IMR-90 (cell line): ENCODE measurements around the gene SLC1A5. TPM values are rescaled to one million over a fixed set of nuclear protein-coding genes. Genes with fewer than 3 reads are reported as not detected.
A peak's percentile ranks its signal among the peaks of the same experiment; 100 is the strongest.

Experiments
- ATAC-seq: fragments of 200-7000 bp; cut with Tn5 transposase; 2 replicates; pipeline ENCODE4 v1.9.1; 2020; ENCODE audit warnings: low read depth, mild to moderate bottlenecking, moderate library complexity
- BruUV-seq: library from RNA; stranded (reverse); fragments of 400-500 nt; replicated peaks from 2 replicates; lab custom pipeline; 2021; lab: Mats Ljungman, UMichigan
- CTCF ChIA-PET: fragments of 300-600 bp; formaldehyde crosslinking; extraction: SDS; loops from one replicate; lab custom pipeline; 2021; ENCODE audit warnings: antibody characterized with exemption; lab: Yijun Ruan, JAX
- POLR2A ChIA-PET: fragments of 300-600 bp; sonication (Branson Sonifier 250); formaldehyde crosslinking; loops from one replicate; lab custom pipeline; 2022; ENCODE audit warnings: antibody characterized with exemption; ENCODE audit not compliant: unreplicated experiment; lab: Charles Lee
- DNase-seq: peaks from one replicate; pipeline ENCODE4 v3.0.0; 2013
- H2AFZ ChIP-seq: replicated peaks from 2 replicates; pipeline ENCODE3; 2013; ENCODE audit warnings: low read length, mild to moderate bottlenecking; ENCODE audit not compliant: poor library complexity
- H2AK5ac ChIP-seq: 2 replicates; pipeline ENCODE4 v1.6.1; 2013; ENCODE audit warnings: low read depth, low read length, inconsistent platforms
- H2AK9ac ChIP-seq: replicated peaks from 2 replicates; pipeline ENCODE3; 2013; ENCODE audit warnings: mild to moderate bottlenecking, low read depth, low read length, moderate library complexity; ENCODE audit not compliant: poor library complexity
- H2BK120ac ChIP-seq: 2 replicates; pipeline ENCODE4 v1.6.1; 2013; ENCODE audit warnings: low read depth, low read length, inconsistent platforms
- H2BK15ac ChIP-seq: 3 replicates; pipeline ENCODE4 v1.6.1; 2013; ENCODE audit warnings: low read depth, low read length, inconsistent platforms
- H2BK20ac ChIP-seq: 2 replicates; pipeline ENCODE4 v1.6.1; 2013; ENCODE audit warnings: low read depth, mild to moderate bottlenecking, inconsistent platforms, low read length, moderate library complexity
- H2BK5ac ChIP-seq: 2 replicates; pipeline ENCODE4 v1.6.1; 2013; ENCODE audit warnings: mild to moderate bottlenecking, low read depth, low read length, inconsistent platforms; ENCODE audit not compliant: poor library complexity, severe bottlenecking
- H3K14ac ChIP-seq: replicated peaks from 2 replicates; pipeline ENCODE4 v1.6.1; 2013; ENCODE audit warnings: low read depth, low read length, inconsistent platforms
- H3K18ac ChIP-seq: 2 replicates; pipeline ENCODE4 v1.6.1; 2013; ENCODE audit warnings: low read depth, low read length, control low read depth
- H3K23ac ChIP-seq: 2 replicates; pipeline ENCODE4 v1.6.1; 2013; ENCODE audit warnings: low read depth, low read length, inconsistent platforms
- H3K27ac ChIP-seq: 2 replicates; pipeline ENCODE4 v1.5.1; 2013; ENCODE audit warnings: mild to moderate bottlenecking, control low read depth, low read length; ENCODE audit not compliant: insufficient read depth
- H3K27me3 ChIP-seq: 2 replicates; pipeline ENCODE4 v1.6.1; 2013; ENCODE audit warnings: low read length; ENCODE audit not compliant: control insufficient read depth, insufficient read depth
- H3K36me3 ChIP-seq: 2 replicates; pipeline ENCODE4 v1.6.1; 2013; ENCODE audit warnings: low read length, mixed read lengths; ENCODE audit not compliant: control insufficient read depth, insufficient read depth
- H3K4ac ChIP-seq: 2 replicates; pipeline ENCODE4 v1.6.1; 2013; ENCODE audit warnings: low read depth, low read length, inconsistent platforms
- H3K4me1 ChIP-seq: 2 replicates; pipeline ENCODE4 v1.6.1; 2013; ENCODE audit warnings: low read length, mixed read lengths; ENCODE audit not compliant: control insufficient read depth, insufficient read depth
- H3K4me2 ChIP-seq: 2 replicates; pipeline ENCODE4 v1.6.1; 2013; ENCODE audit warnings: low read depth, mild to moderate bottlenecking, control low read depth, low read length, moderate library complexity
- H3K4me3 ChIP-seq: 2 replicates; pipeline ENCODE4 v1.5.1; 2013; ENCODE audit warnings: low read depth, mild to moderate bottlenecking, control low read depth, low read length, moderate library complexity; ENCODE audit not compliant: insufficient read depth
- H3K56ac ChIP-seq: 2 replicates; pipeline ENCODE4 v1.6.1; 2013; ENCODE audit warnings: low read length, inconsistent platforms; ENCODE audit not compliant: insufficient read depth; ENCODE audit errors: extremely low read depth
- H3K79me1 ChIP-seq, 2 experiments: 2 replicates each; pipeline ENCODE4 v1.6.1; 2013; ENCODE audit warnings: low read length in 2 of 2, inconsistent platforms in 1 of 2, low read depth in 1 of 2
- H3K9ac ChIP-seq: 2 replicates; pipeline ENCODE4 v1.6.1; 2013; ENCODE audit warnings: low read depth, low read length, control low read depth
- H3K9me1 ChIP-seq: 2 replicates; pipeline ENCODE4 v1.6.1; 2013; ENCODE audit warnings: low read length, inconsistent platforms; ENCODE audit not compliant: insufficient read depth
- H3K9me3 ChIP-seq: 2 replicates; pipeline ENCODE4 v1.6.1; 2013; ENCODE audit warnings: low read length; ENCODE audit not compliant: control insufficient read depth, insufficient read depth
- H4K20me1 ChIP-seq: 2 replicates; pipeline ENCODE4 v1.6.1; 2013; ENCODE audit warnings: low read length, inconsistent platforms; ENCODE audit not compliant: insufficient read depth
- H4K5ac ChIP-seq: 2 replicates; pipeline ENCODE4 v1.6.1; 2013; ENCODE audit warnings: mild to moderate bottlenecking, low read depth, low read length, control low read depth
- H4K8ac ChIP-seq, 2 experiments: 2 replicates each; pipeline ENCODE4 v1.6.1; 2013; ENCODE audit warnings: low read depth in 2 of 2, low read length in 2 of 2, control low read depth in 1 of 2, inconsistent platforms in 1 of 2
- H4K91ac ChIP-seq: 2 replicates; pipeline ENCODE4 v1.6.1; 2013; ENCODE audit warnings: low read depth, low read length, inconsistent platforms; ENCODE audit not compliant: insufficient read depth
- BHLHE40 ChIP-seq: fragments of 150-350 bp; IDR thresholded peaks from 2 replicates; pipeline ENCODE4 v1.6.1; 2016; ENCODE audit warnings: mild to moderate bottlenecking, low read depth, low read length
- CEBPB ChIP-seq: IDR thresholded peaks from 2 replicates; pipeline ENCODE4 v1.6.1; 2012; ENCODE audit warnings: low read depth, low read length, improper control_type of control experiment
- CHD1 ChIP-seq: IDR thresholded peaks from 2 replicates; pipeline ENCODE4 v1.6.1; 2012; ENCODE audit warnings: low read depth, low read length, improper control_type of control experiment
- CTCF ChIP-seq: conservative IDR thresholded peaks from 2 replicates; pipeline ENCODE4 v1.5.1; 2012; ENCODE audit warnings: mild to moderate bottlenecking, low read depth, low read length, improper control_type of control experiment
- ELK1 ChIP-seq: fragments of 150-350 bp; IDR thresholded peaks from 2 replicates; pipeline ENCODE4 v1.6.1; 2016; ENCODE audit warnings: low read depth, mild to moderate bottlenecking, low read length, moderate library complexity, borderline replicate concordance
- FOS ChIP-seq: fragments of 150-350 bp; IDR thresholded peaks from 2 replicates; pipeline ENCODE4 v1.6.1; 2016; ENCODE audit warnings: low read depth, low read length
- MAFK ChIP-seq: IDR thresholded peaks from 2 replicates; pipeline ENCODE4 v1.6.1; 2012; ENCODE audit warnings: low read depth, low read length, improper control_type of control experiment
- MAZ ChIP-seq: IDR thresholded peaks from 2 replicates; pipeline ENCODE4 v1.6.1; 2012; ENCODE audit warnings: low read depth, mild to moderate bottlenecking, low read length, improper control_type of control experiment, moderate library complexity, borderline replicate concordance
- MXI1 ChIP-seq: IDR thresholded peaks from 2 replicates; pipeline ENCODE4 v1.6.1; 2012; ENCODE audit warnings: low read depth, mild to moderate bottlenecking, low read length, moderate library complexity, borderline replicate concordance
- NFE2L2 ChIP-seq: fragments of 150-350 bp; IDR thresholded peaks from 2 replicates; pipeline ENCODE4 v1.6.1; 2016; ENCODE audit warnings: low read depth, mild to moderate bottlenecking, low read length
- POLR2A ChIP-seq: IDR thresholded peaks from 2 replicates; pipeline ENCODE4 v1.6.1; 2012; ENCODE audit warnings: mild to moderate bottlenecking, low read depth, low read length
- RAD21 ChIP-seq: IDR thresholded peaks from 2 replicates; pipeline ENCODE4 v1.6.1; 2012; ENCODE audit warnings: low read length, improper control_type of control experiment
- RCOR1 ChIP-seq: IDR thresholded peaks from 2 replicates; pipeline ENCODE4 v1.6.1; 2012; ENCODE audit warnings: mild to moderate bottlenecking, low read length, improper control_type of control experiment; ENCODE audit not compliant: insufficient replicate concordance
- RFX5 ChIP-seq: IDR thresholded peaks from 2 replicates; pipeline ENCODE4 v1.8.0; 2012; ENCODE audit warnings: low read depth, mild to moderate bottlenecking, low read length, moderate library complexity
- SMC3 ChIP-seq: fragments of 150-350 bp; IDR thresholded peaks from 2 replicates; pipeline ENCODE4 v1.6.1; 2016; ENCODE audit warnings: low read depth, mild to moderate bottlenecking, antibody characterized with exemption, low read length, moderate library complexity
- WGBS, 2 experiments: methylation state at CpG; one replicate each; pipeline versions ENCODE4 v1.1.5 to v1.1.7; 2013; ENCODE audit warnings: missing lambda C conversion rate in 2 of 2; ENCODE audit not compliant: insufficient read length in 1 of 2; ENCODE audit errors: extremely low coverage in 2 of 2; 5-methylcytosine and 5-hydroxymethylcytosine counted together
- dilution Hi-C: fragments of 300-500 bp; cut with HindIII; formaldehyde crosslinking; loops from one replicate; pipeline ENCODE4 v1.14.3; 2018; ENCODE audit warnings: low sequenced_read_pairs; ENCODE audit not compliant: unreplicated experiment
- in situ Hi-C: fragments of 300-500 bp; cut with MboI; formaldehyde crosslinking; loops from 3 replicates; pipeline ENCODE4 v1.14.3; 2019; ENCODE audit warnings: low sequenced_read_pairs, inconsistent platforms, mixed read lengths
- intact Hi-C: fragments of 100-400 bp; cut with micrococcal nuclease; formaldehyde crosslinking; loops from 2 replicates; pipeline ENCODE4 v1.10.0; 2022
- polyA plus RNA-seq, 3 experiments: library from polyadenylated mRNA; depleted of rRNA; stranded (reverse); fragments of >200 nt; gene quantifications; 2 replicates each; pipeline ENCODE4 v1.2.3, GENCODE V29; 2012; ENCODE audit warnings: low replicate concordance in 1 of 3
- total RNA-seq: library from RNA; depleted of rRNA; stranded (reverse); fragments of >200 nt; gene quantifications from 2 replicates; pipeline ENCODE4 v1.2.3, GENCODE V29; 2012

The SLC1A5 gene
- total and polyA plus RNA-seq, 2 of the 4 experiments (the other 2 are of a cell fraction): 142 to 171 TPM

- TF ChIP-seq CTCF (no peak), CEBPB (no peak), CHD1 (no peak)
Observed at GRCh38 chr19:46730187-46730586, 58.2 kb downstream of the SLC1A5 start (continued).

- peaks cover 16% of the 10 kb centered on the region for H3K4me1 ChIP-seq
- TF ChIP-seq CEBPB (no peak), BHLHE40 (no peak), CHD1 (no peak), NFE2L2 (no peak), ELK1 (no peak), MAFK (no peak), SMC3 (no peak), MXI1 (no peak), RAD21 (no peak), RCOR1 (no peak), POLR2A (no peak), MAZ (no peak), FOS (no peak), RFX5 (no peak)
Observed at GRCh38 chr19:46729696-46730095, 58.7 kb downstream of the SLC1A5 start.

More at GRCh38 chr19:46729696-46730095, 58.7 kb downstream of the SLC1A5 start:
- BruUV-seq: no TSS peak
- DNase-seq: no peak
- Histone ChIP-seq H3K56ac (no peak overlapping the region), H2AK9ac (peak overlapping the region; percentile 69), H3K9me1 (peaks cover 17% of the 10 kb centered on the region; the same call in 1 of the 2 replicates), H3K27ac (no peak overlapping the region), H4K8ac (no peak overlapping the region), H4K5ac (no peak overlapping the region), H4K91ac (no peak overlapping the region), H3K4ac (no peak overlapping the region), H2BK15ac (no peak overlapping the region), H3K4me3 (no peak overlapping the region), H2BK20ac (no peak overlapping the region), H3K79me1 (peaks cover 37 to 85% of the 10 kb centered on the region in 2 experiments), H3K18ac (no peak overlapping the region), H3K23ac (no peak overlapping the region), H3K4me2 (no peak overlapping the region), H2AK5ac (no peak overlapping the region), H2BK120ac (no peak overlapping the region), H4K20me1 (peaks cover 75% of the 10 kb centered on the region), H3K36me3 (peaks cover 78% of the 10 kb centered on the region), H3K9ac (no peak overlapping the region), H3K14ac (no peak overlapping the region), H3K9me3 (no peaks in the 10 kb centered on the region), H2AFZ (no peak overlapping the region), H3K27me3 (no peaks in the 10 kb centered on the region), H2BK5ac (no peak overlapping the region)
- dilution Hi-C loops (no loop called here), in situ Hi-C loops (no loop called here), intact Hi-C loops (no loop called here)
- ChIA-PET CTCF (interaction anchor here (1.8 kb wide), 1 partner anchor 12 kb away, joined by 8 read pairs; no protein-coding TSS in a partner anchor), POLR2A (no interaction called here)
- 100% methylated on average over 1 of the region's 7 CpGs; no CpG with 5 or more reads in 1 of the 2 experiments for WGBS, 2 experiments
- ATAC-seq: no peak
